Neural cell (in vitro differentiated cells): ENCODE results near the gene ZSWIM7. TPM values are rescaled to one million over a fixed set of nuclear protein-coding genes. Genes with fewer than 3 reads are reported as not detected.

Experiments
- H2AFZ ChIP-seq: fragments of 200-600, 300-800 bp; sonication (generic), shearing (Covaris generic); 2 replicates; pipeline ENCODE4 v1.6.0; 2014; ENCODE audit warnings: low read depth, mild to moderate bottlenecking, antibody characterized with exemption, low read length, moderate library complexity
- H3F3A ChIP-seq: fragments of 200-600 bp; shearing (Covaris generic); 2 replicates; pipeline ENCODE4 v1.6.1; 2016; ENCODE audit warnings: mild to moderate bottlenecking, moderate library complexity, mixed read lengths, antibody characterized with exemption, low read length; ENCODE audit not compliant: insufficient read depth, poor library complexity, severe bottlenecking
- H3K27ac ChIP-seq: fragments of 200-600, 300-800 bp; sonication (generic), shearing (Covaris generic); 2 replicates; pipeline ENCODE4 v1.5.1; 2014; ENCODE audit warnings: mild to moderate bottlenecking, low read length, moderate library complexity
- H3K27me3 ChIP-seq: fragments of 300-800, 200-600 bp; sonication (generic), shearing (Covaris generic); 2 replicates; pipeline ENCODE4 v1.6.0; 2014; ENCODE audit warnings: mild to moderate bottlenecking, low read depth, low read length, moderate library complexity; ENCODE audit not compliant: insufficient read depth
- H3K36me3 ChIP-seq: fragments of 300-800, 200-600 bp; sonication (generic), shearing (Covaris generic); 2 replicates; pipeline ENCODE4 v1.5.1; 2014; ENCODE audit warnings: mild to moderate bottlenecking, antibody characterized with exemption, low read length, moderate library complexity; ENCODE audit not compliant: insufficient read depth
- H3K4me2 ChIP-seq: fragments of 300-800, 200-600 bp; sonication (generic), shearing (Covaris generic); 2 replicates; pipeline ENCODE4 v1.6.0; 2014; ENCODE audit warnings: mild to moderate bottlenecking, low read length
- H3K4me3 ChIP-seq: fragments of 300-800, 200-600 bp; sonication (generic), shearing (Covaris generic); 2 replicates; pipeline ENCODE4 v1.5.1; 2014; ENCODE audit warnings: mild to moderate bottlenecking, low read length, moderate library complexity
- H3K79me2 ChIP-seq: fragments of 200-600 bp; shearing (Covaris generic); replicated peaks from 2 replicates; pipeline ENCODE4 v1.6.0; 2014; ENCODE audit warnings: mild to moderate bottlenecking, low read length, moderate library complexity; ENCODE audit not compliant: insufficient read depth
- H3K9ac ChIP-seq: fragments of 300-800, 200-600 bp; sonication (generic), shearing (Covaris generic); 2 replicates; pipeline ENCODE4 v1.6.1; 2016; ENCODE audit warnings: mild to moderate bottlenecking, low read length, mixed read lengths
- H3K9me2 ChIP-seq: fragments of 200-600 bp; shearing (Covaris generic); 2 replicates; pipeline ENCODE4 v1.6.1; 2016; ENCODE audit warnings: mild to moderate bottlenecking, low read length, mixed read lengths; ENCODE audit not compliant: insufficient read depth
- H3K9me3 ChIP-seq: fragments of 200-600, 300-800 bp; sonication (generic), shearing (Covaris generic); 2 replicates; pipeline ENCODE4 v1.6.1; 2016; ENCODE audit warnings: mild to moderate bottlenecking, mixed run types, low read length, moderate library complexity, mixed read lengths
- H4K20me1 ChIP-seq: fragments of 200-600 bp; shearing (Covaris generic); 2 replicates; pipeline ENCODE4 v1.6.1; 2016; ENCODE audit warnings: mild to moderate bottlenecking, mixed run types; ENCODE audit not compliant: insufficient read depth
- CTCF ChIP-seq: fragments of 450-650 bp; IDR thresholded peaks from 2 replicates; pipeline ENCODE4 v1.5.1; 2014; ENCODE audit warnings: antibody characterized with exemption, mild to moderate bottlenecking, moderate library complexity; ENCODE audit not compliant: poor library complexity, severe bottlenecking
- EP300 ChIP-seq: fragments of 450-650 bp; conservative IDR thresholded peaks from 2 replicates; pipeline ENCODE4 v1.6.1; 2014; ENCODE audit warnings: antibody characterized with exemption, mild to moderate bottlenecking, moderate library complexity; ENCODE audit not compliant: poor library complexity, severe bottlenecking
- EZH2 ChIP-seq: fragments of 200-600, 300-800 bp; shearing (Covaris generic), sonication (generic); IDR thresholded peaks from 2 replicates; pipeline ENCODE4 v1.6.1; 2014; ENCODE audit warnings: antibody characterized with exemption, low read length, borderline replicate concordance, mild to moderate bottlenecking; ENCODE audit not compliant: insufficient read depth, poor library complexity, severe bottlenecking
- MXI1 ChIP-seq: fragments of 450-650 bp; conservative IDR thresholded peaks from 2 replicates; pipeline ENCODE4 v1.6.1; 2014; ENCODE audit warnings: antibody characterized with exemption, mild to moderate bottlenecking; ENCODE audit not compliant: poor library complexity, severe bottlenecking
- POLR2AphosphoS5 ChIP-seq: IDR thresholded peaks from 2 replicates; pipeline ENCODE4 v1.6.1; 2012
- RAD21 ChIP-seq: fragments of 450-650 bp; conservative IDR thresholded peaks from 2 replicates; pipeline ENCODE4 v1.6.1; 2014; ENCODE audit warnings: antibody characterized with exemption, mild to moderate bottlenecking, moderate library complexity
- REST ChIP-seq: IDR thresholded peaks from 2 replicates; pipeline ENCODE4 v1.6.1; 2012; ENCODE audit warnings: borderline replicate concordance
- SMC3 ChIP-seq: fragments of 450-650 bp; conservative IDR thresholded peaks from 2 replicates; pipeline ENCODE4 v1.6.1; 2014; ENCODE audit warnings: antibody characterized with exemption, mild to moderate bottlenecking, moderate library complexity; ENCODE audit not compliant: poor library complexity
- TAF1 ChIP-seq: IDR thresholded peaks from 2 replicates; pipeline ENCODE4 v1.6.1; 2012; ENCODE audit warnings: low read depth
- polyA plus RNA-seq: library from polyadenylated mRNA; depleted of rRNA; stranded (reverse); fragments of >200 nt; gene quantifications from 2 replicates; pipeline ENCODE4 v1.2.3, GENCODE V29; 2014

ZSWIM7 gene
- polyA plus RNA-seq, 1 donor from 2014 or later = 34.0 TPM

- H3K27me3 ChIP-seq = no peaks in the 10 kb centered on the region
- H4K20me1 ChIP-seq = no peaks in the 10 kb centered on the region
- H2AFZ ChIP-seq = no peak overlapping the region
- peak overlapping the region; percentile 52 for H3K27ac ChIP-seq
- no peaks in the 10 kb centered on the region for H3K36me3 ChIP-seq
- H3F3A ChIP-seq = no peaks in the 10 kb centered on the region
- no peak overlapping the region for H3K4me3 ChIP-seq
- no peaks in the 10 kb centered on the region for H3K79me2 ChIP-seq
- no peak overlapping the region for H3K4me2 ChIP-seq
- H3K9me2 ChIP-seq = no peaks in the 10 kb centered on the region
- peak overlapping the region; percentile 55 for H3K9ac ChIP-seq
- TF ChIP-seq RAD21 = no peak
- no peak for TF ChIP-seq POLR2AphosphoS5
- no peak for TF ChIP-seq REST
- TF ChIP-seq EP300 = no peak
- H3K9me3 ChIP-seq = no peaks in the 10 kb centered on the region
These were observed 34.0 kb downstream of the ZSWIM7 start for GRCh38 chr17:15965528-15965927.

- no peak for TF ChIP-seq CTCF
- TF ChIP-seq EZH2 = no peak
- TF ChIP-seq POLR2AphosphoS5 = no peak
- no peak for TF ChIP-seq TAF1
- TF ChIP-seq EP300 = no peak
- no peak for TF ChIP-seq MXI1
- TF ChIP-seq REST = no peak
- TF ChIP-seq SMC3 = no peak
- TF ChIP-seq RAD21 = no peak
- no peaks in the 10 kb centered on the region for H3K9me2 ChIP-seq
- no peaks in the 10 kb centered on the region for H3K79me2 ChIP-seq
- no peaks in the 10 kb centered on the region for H3K9me3 ChIP-seq
- no peaks in the 10 kb centered on the region for H3F3A ChIP-seq
- H3K27ac ChIP-seq = no peak overlapping the region
- no peaks in the 10 kb centered on the region for H4K20me1 ChIP-seq
- no peaks in the 10 kb centered on the region for H3K27me3 ChIP-seq
- H3K4me3 ChIP-seq = no peak overlapping the region
- H3K9ac ChIP-seq = no peak overlapping the region
- H2AFZ ChIP-seq = no peak overlapping the region
- no peaks in the 10 kb centered on the region for H3K36me3 ChIP-seq
- no peak overlapping the region for H3K4me2 ChIP-seq
These were observed 35.8 kb downstream of the ZSWIM7 start for GRCh38 chr17:15963670-15964110.
